AG09309 (cell line): ENCODE measurements around the gene DAND5.
"Not testable (repeated sequence)": the region's sequence is repeated elsewhere in the genome, so short reads cannot be mapped to it uniquely, and the experiment has no call there.

ENCODE experiments used
- DNase-seq: peaks from one replicate; pipeline ENCODE4 v3.0.0-alpha.2; 2010; ENCODE audit warnings: low read depth
- H3K4me3 ChIP-seq: 2 replicates; pipeline ENCODE4 v1.5.1; 2011; ENCODE audit warnings: mild to moderate bottlenecking, low read depth, low read length, moderate library complexity; ENCODE audit not compliant: control insufficient read depth
- TF ChIP-seq, protein P1 (sequence below): IDR thresholded peaks from 2 replicates; pipeline ENCODE4 v1.5.1; 2011; ENCODE audit warnings: mild to moderate bottlenecking, low read depth, low read length, inconsistent platforms; ENCODE audit not compliant: insufficient read depth, control insufficient read depth; ENCODE audit errors: missing control alignments

DAND5 gene

DNA sequence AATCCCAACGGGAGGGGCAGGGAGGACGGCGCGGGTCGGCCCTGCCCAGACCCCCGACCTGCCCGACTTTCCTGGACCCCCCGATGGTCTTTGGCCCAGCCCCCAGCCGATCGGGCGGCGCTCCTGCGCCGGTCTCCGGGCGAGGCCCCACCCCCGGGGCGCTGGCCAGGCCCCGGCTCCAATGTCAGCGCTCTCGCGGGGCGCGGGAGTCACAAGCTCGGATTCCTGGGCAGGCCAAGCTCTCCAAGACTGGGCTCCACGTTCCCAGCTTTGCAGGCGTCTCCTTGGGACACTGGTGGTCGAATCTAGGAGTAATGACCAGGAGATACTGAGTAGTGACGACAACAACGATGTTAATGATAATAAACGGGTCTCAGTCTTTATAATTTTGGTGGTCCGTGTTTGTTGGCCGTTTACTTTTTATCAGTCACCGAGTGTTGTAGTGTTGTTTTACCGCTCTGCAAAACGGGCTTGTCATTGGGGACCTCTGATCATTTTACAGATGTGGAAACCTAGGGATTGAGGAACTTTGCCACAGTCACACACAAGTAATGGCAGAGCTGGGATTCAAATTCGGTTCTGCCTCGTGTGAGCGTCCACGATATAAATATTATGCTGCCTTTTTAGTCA, 23.2 kb upstream of the DAND5 start:
- H3K4me3 ChIP-seq: peak overlapping the region; percentile 72
- DNase-seq: no peak
- TF ChIP-seq, protein P1, sequence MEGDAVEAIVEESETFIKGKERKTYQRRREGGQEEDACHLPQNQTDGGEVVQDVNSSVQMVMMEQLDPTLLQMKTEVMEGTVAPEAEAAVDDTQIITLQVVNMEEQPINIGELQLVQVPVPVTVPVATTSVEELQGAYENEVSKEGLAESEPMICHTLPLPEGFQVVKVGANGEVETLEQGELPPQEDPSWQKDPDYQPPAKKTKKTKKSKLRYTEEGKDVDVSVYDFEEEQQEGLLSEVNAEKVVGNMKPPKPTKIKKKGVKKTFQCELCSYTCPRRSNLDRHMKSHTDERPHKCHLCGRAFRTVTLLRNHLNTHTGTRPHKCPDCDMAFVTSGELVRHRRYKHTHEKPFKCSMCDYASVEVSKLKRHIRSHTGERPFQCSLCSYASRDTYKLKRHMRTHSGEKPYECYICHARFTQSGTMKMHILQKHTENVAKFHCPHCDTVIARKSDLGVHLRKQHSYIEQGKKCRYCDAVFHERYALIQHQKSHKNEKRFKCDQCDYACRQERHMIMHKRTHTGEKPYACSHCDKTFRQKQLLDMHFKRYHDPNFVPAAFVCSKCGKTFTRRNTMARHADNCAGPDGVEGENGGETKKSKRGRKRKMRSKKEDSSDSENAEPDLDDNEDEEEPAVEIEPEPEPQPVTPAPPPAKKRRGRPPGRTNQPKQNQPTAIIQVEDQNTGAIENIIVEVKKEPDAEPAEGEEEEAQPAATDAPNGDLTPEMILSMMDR: no peak

DNA sequence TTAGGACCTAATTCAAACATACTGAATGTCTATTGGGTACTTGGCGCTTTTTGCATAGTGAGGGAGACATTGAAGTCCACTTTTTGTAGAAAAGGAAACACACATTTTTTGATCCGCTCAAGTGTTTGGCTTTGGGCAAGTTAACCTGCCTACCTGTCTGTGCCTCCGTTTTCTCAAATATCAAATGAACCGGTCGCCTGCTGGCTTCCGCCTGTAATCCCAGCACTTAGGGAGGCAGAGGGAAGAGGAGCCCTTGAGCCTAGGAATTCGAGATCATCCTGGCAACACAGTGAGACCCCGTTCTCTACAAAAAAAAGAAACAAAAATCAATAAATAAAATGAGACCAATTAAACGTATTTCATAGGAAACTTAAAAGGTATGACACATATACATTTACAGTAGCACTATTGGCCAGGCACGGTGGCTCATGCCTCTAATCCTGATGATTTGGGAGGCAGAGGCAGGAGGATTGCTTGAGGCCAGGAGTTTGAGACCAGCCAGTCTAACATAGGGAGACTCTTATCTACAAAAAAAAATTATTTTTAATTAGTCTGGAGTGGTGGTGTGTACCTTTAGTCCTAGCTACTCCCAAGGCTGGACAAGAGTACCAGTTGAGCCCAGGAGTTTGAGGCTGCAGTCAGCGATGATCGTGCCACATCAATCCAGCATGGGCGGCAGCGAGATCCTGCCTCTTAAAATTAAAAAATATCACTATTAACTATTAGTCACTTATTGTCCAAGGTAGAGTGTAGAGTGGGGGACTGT, 22.5 kb upstream of the DAND5 start:
- H3K4me3 ChIP-seq: peak overlapping the region; percentile 72
- TF ChIP-seq, protein P1: no peak
- no peak for DNase-seq

DNA sequence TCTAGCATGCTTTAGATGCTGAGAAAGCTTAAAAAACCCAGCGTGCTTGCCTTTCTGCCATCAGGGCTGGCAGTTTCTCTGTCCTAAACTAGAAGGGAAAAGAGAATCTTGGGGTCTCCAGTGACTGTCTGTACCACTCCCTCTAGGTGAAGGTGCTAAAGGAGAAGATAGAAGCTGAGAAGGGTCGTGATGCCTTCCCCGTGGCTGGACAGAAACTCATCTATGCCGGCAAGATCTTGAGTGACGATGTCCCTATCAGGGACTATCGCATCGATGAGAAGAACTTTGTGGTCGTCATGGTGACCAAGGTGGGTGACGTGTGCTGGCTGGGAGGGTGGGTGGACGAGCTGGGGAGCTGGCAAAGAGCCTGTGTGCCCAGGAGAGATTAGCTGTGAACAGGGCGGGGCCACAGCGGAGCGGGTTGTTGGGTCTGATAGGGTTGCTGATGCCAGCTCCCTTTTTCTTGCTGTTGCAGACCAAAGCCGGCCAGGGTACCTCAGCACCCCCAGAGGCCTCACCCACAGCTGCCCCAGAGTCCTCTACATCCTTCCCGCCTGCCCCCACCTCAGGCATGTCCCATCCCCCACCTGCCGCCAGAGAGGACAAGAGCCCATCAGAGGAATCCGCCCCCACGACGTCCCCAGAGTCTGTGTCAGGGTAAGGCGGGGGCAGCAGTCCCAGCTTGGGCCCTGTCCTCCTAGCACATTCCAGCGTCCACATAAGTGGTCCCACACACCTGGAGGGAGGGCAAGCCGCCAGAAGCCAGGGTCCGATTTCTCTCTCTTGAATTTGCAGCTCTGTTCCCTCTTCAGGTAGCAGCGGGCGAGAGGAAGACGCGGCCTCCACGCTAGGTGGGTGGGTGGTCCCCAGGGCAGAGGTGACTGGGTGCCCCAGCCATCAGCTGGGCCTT, 21.4 kb upstream of the DAND5 start:
- TF ChIP-seq, protein P1: no peak
- H3K4me3 ChIP-seq: no peak overlapping the region
- no peak for DNase-seq

DNA sequence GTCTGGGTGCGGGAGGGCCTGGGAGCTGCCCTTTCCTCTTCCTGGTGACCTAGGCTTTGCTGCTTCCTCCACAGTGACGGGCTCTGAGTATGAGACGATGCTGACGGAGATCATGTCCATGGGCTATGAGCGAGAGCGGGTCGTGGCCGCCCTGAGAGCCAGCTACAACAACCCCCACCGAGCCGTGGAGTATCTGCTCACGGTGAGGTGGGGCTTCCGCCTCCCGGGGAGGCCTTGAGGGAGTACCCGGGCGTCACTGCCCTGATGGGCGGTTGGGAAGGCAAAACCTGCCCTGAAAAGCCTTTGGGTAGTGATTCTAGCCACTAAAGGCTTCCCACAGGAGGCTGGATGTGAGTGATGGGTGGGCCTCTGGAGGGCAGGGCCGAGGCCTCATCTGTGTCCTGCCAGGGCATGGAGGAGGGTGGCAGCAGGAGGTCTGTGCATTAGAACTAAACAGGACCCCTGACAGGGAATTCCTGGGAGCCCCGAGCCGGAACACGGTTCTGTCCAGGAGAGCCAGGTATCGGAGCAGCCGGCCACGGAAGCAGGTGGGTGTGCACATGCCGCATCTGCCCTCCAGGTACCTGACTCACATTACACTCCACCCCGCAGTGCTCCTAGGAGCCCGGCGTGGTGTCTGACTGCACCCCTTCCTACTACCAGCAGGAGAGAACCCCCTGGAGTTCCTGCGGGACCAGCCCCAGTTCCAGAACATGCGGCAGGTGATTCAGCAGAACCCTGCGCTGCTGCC, 20.6 kb upstream of the DAND5 start:
- no peak for DNase-seq
- H3K4me3 ChIP-seq: no peak overlapping the region
- TF ChIP-seq, protein P1: no peak

DNA sequence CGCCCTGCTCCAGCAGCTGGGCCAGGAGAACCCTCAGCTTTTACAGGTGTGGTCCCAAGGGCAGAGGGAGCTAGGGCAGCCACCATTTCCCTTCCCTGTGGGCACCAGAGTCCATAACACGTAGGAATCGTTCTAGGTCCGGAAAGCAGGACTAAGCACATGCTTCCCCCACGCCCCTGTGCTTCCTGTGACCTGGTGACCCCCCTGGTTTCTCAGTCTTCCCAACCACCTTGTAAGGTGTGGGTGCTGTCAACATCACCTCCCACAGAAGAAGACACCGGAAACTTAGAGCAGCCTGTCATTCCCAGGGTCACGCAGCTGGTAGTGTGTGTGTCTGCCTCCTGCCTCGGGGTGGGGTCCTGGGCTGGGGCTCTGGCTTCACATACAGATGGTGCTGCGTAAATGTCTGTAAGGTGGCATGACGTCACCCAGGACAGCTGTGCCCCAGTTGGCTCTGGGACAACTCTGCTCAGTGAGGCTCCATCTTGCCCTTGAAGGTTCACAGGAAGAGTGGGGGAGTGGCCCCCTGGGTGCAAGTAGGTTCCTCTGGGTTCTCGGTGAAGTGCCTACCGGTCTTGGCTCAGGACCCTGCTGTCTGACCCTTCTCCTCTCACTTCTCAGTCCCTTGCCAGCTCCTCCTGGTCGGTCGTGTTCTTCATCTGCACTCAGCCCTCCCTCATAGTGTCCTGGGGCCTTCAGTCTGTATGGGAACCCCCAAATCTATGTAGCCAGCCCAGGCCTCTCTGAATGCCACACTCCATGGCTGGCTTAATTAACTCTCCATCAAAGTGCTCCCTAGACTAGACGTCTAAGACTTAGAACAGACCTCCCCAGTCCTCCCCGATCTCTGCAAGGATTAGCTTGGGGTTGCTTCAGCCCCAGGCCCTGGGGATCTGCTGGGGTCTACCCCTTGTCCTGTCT, 19.8 kb upstream of the DAND5 start:
- TF ChIP-seq, protein P1: no peak
- H3K4me3 ChIP-seq: no peak overlapping the region

DNA sequence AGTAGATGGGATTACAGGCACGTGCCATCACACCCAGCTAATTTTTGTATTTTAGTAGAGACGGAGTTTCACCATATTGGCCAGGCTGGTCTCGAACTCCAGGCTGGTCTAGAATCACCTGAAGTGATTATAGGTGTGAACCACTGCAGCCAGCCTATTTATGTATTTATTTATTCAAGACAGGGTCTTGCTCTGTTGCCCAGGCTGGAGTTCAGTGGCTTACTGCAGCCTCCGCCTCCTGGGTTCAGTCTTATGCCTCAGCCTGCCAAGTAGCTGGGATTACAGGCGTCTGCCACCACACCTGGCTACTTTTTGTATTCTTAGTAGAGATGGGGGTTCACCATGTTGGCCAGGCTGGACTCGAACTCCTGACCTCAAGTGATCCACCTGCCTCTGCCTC, 17.3 kb upstream of the DAND5 start:
- not testable (repeated sequence) for DNase-seq

More for the DNA sequence above, 19.8 kb upstream of the DAND5 start:
- no peak for DNase-seq

More for the DNA sequence above, 17.3 kb upstream of the DAND5 start:
- not testable (repeated sequence) for H3K4me3 ChIP-seq
